CD4-positive, CD25-positive, alpha-beta regulatory T cell (primary cell): ENCODE measurements around the gene TMEM132E. TPM values are rescaled to one million over a fixed set of nuclear protein-coding genes. Genes with fewer than 3 reads are reported as not detected.

Experiments
- ATAC-seq, 2 donors: fragments of 150-1000 bp; cut with Tn5 transposase; one replicate each; pipeline ENCODE4 v1.10.0; 2021; ENCODE audit warnings: low read depth in 2 of 2, moderate number of reproducible peaks in 2 of 2, moderate library complexity in 1 of 2
- DNase-seq, 3 donors: peaks; one replicate each; pipeline versions ENCODE4 v3.0.0 to v3.0.0-alpha.2; 2012 to 2022; ENCODE audit warnings: mixed read lengths in 1 of 3
- H3K27ac ChIP-seq: one replicate; pipeline ENCODE4 v1.7.0; 2013; ENCODE audit warnings: mild to moderate bottlenecking, low read length; ENCODE audit not compliant: insufficient read depth, poor library complexity, severe bottlenecking
- H3K27me3 ChIP-seq: one replicate; pipeline ENCODE4 v1.7.0; 2013; ENCODE audit warnings: low read length; ENCODE audit not compliant: control insufficient read depth, insufficient read depth
- H3K36me3 ChIP-seq: one replicate; pipeline ENCODE4 v1.7.0; 2013; ENCODE audit warnings: mild to moderate bottlenecking, low read length, moderate library complexity; ENCODE audit not compliant: control insufficient read depth, insufficient read depth
- H3K4me1 ChIP-seq: 2 replicates; pipeline ENCODE4 v1.7.0; 2013; ENCODE audit warnings: mild to moderate bottlenecking, low read length; ENCODE audit not compliant: insufficient read depth, control insufficient read depth, poor library complexity, severe bottlenecking
- H3K4me3 ChIP-seq: one replicate; pipeline ENCODE4 v1.7.0; 2013; ENCODE audit warnings: low read depth, mild to moderate bottlenecking, low read length, moderate library complexity
- H3K9me3 ChIP-seq, 2 experiments: 1 replicate in 1 of 2; 2 replicates in 1 of 2; pipeline ENCODE4 v1.7.0; 2013; ENCODE audit warnings: low read length in 2 of 2, mild to moderate bottlenecking in 1 of 2, moderate library complexity in 1 of 2; ENCODE audit not compliant: control insufficient read depth in 2 of 2
- H3K27ac Mint-ChIP-seq, 3 donors: one replicate each; pipeline ENCODE4 v1.8.0; 2020 to 2022; ENCODE audit warnings: mild to moderate bottlenecking in 3 of 3, mixed read lengths in 3 of 3, moderate library complexity in 2 of 3
- H3K27me3 Mint-ChIP-seq: one replicate; pipeline ENCODE4 v1.8.0; 2022; ENCODE audit warnings: mild to moderate bottlenecking, mixed read lengths
- H3K36me3 Mint-ChIP-seq: one replicate; pipeline ENCODE4 v1.8.0; 2020; ENCODE audit warnings: mixed read lengths
- H3K4me1 Mint-ChIP-seq, 4 donors: one replicate each; pipeline ENCODE4 v1.8.0; 2020 to 2022; ENCODE audit warnings: mixed read lengths in 4 of 4, mild to moderate bottlenecking in 1 of 4
- H3K4me3 Mint-ChIP-seq, 4 donors: one replicate each; pipeline ENCODE4 v1.8.0; 2020 to 2022; ENCODE audit warnings: mild to moderate bottlenecking in 4 of 4, mixed read lengths in 4 of 4, moderate library complexity in 3 of 4
- H3K9me3 Mint-ChIP-seq, 7 donors: one replicate each; pipeline ENCODE4 v1.8.0; 2020 to 2022; ENCODE audit warnings: mixed read lengths in 7 of 7, mild to moderate bottlenecking in 3 of 7, moderate library complexity in 2 of 7
- polyA plus RNA-seq, 4 donors: library from polyadenylated mRNA; unstranded; fragments of 300-500 nt; fragmentation: Illumina TruSeq; gene quantifications; one replicate each; pipeline ENCODE4 v1.2.3, GENCODE V29; 2021
- total RNA-seq: library from RNA; stranded (reverse); gene quantifications from one replicate; pipeline ENCODE4 v1.2.3, GENCODE V29; 2022

Gene TMEM132E
- total and polyA plus RNA-seq, 5 donors from 2014 or later: 0.06 to 0.55 (median 0.25) TPM; not detected in 1

DNA sequence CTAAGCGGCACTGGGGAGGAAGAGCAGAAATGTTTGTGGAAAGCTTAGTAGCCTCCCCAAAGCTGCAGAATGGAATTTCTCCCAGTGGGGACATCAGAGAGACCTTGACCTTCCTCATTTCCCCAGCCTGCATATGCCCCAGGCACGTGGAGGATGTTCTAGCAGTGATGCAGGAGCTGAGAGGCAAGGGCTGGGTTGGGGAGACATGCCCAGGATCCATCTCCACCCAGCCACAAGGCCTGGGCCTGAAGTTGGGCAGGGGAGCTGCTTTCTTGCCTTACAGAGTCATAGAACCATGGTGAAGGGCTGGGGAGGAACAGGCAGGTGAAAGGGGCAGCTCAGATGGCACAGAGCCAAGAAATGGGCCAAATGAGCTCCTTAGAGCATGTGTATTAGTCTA lies 104.0 kb downstream of the TMEM132E start:
- H3K4me1 Mint-ChIP-seq: no peaks in the 10 kb centered on the region
- peaks cover 0 to 13% (median 2%) of the 10 kb centered on the region in 7 donors for H3K9me3 Mint-ChIP-seq
- no peaks in the 10 kb centered on the region for H3K9me3 ChIP-seq
- H3K4me3 Mint-ChIP-seq: no peak overlapping the region
- peaks cover 5% of the 10 kb centered on the region for H3K27me3 ChIP-seq
- H3K36me3 ChIP-seq: no peaks in the 10 kb centered on the region
- DNase-seq (no peak), ATAC-seq (no peak)
- no peak overlapping the region for H3K4me3 ChIP-seq
- H3K36me3 Mint-ChIP-seq: no peaks in the 10 kb centered on the region
- H3K27ac Mint-ChIP-seq: no peak overlapping the region
- H3K27ac ChIP-seq: no peak overlapping the region
- H3K27me3 Mint-ChIP-seq: peaks cover 14% of the 10 kb centered on the region
- H3K4me1 ChIP-seq: no peaks in the 10 kb centered on the region

Other genes starting within 250 kb of the TMEM132E start
- not detected for gene CCL13, start 223.1 kb upstream of the TMEM132E start, total RNA-seq
- gene CCL13, start 223.1 kb upstream of the TMEM132E start, polyA plus RNA-seq: not detected
- not detected for gene CCL1, start 216.3 kb upstream of the TMEM132E start, total RNA-seq
- not detected for gene CCL1, start 216.3 kb upstream of the TMEM132E start, polyA plus RNA-seq